Parathyroid adenoma (tissue), 2 donors: Measurements from ENCODE around the gene LARP4.
"Not testable (repeated sequence)": the region's sequence is repeated elsewhere in the genome, so short reads cannot be mapped to it uniquely, and the experiment has no call there.

Experiments
- H2AFZ ChIP-seq: fragments of 300-600 bp; sonication (generic); one replicate; pipeline ENCODE4 v1.7.0; 2017; ENCODE audit warnings: antibody characterized with exemption, mild to moderate bottlenecking
- H3K27ac ChIP-seq: fragments of 300-600 bp; sonication (generic); one replicate; pipeline ENCODE4 v1.7.0; 2017
- H3K27me3 ChIP-seq: fragments of 300-600 bp; sonication (generic); one replicate; pipeline ENCODE4 v1.7.0; 2017; ENCODE audit warnings: low read length; ENCODE audit not compliant: control insufficient read depth, insufficient read depth
- H3K36me3 ChIP-seq: fragments of 300-600 bp; sonication (generic); one replicate; pipeline ENCODE4 v1.7.0; 2017; ENCODE audit warnings: low read length; ENCODE audit not compliant: control insufficient read depth, insufficient read depth
- H3K4me1 ChIP-seq: fragments of 300-600 bp; sonication (generic); one replicate; pipeline ENCODE4 v1.7.0; 2017; ENCODE audit warnings: control low read depth
- H3K4me2 ChIP-seq: fragments of 300-600 bp; sonication (generic); one replicate; pipeline ENCODE4 v1.7.0; 2017; ENCODE audit warnings: low read length
- H3K4me3 ChIP-seq: fragments of 300-600 bp; sonication (generic); one replicate; pipeline ENCODE4 v1.7.0; 2017; ENCODE audit warnings: low read depth, low read length
- H3K79me2 ChIP-seq: fragments of 300-600 bp; sonication (generic); one replicate; pipeline ENCODE4 v1.7.0; 2017; ENCODE audit warnings: control low read depth
- H3K9ac ChIP-seq: fragments of 300-600 bp; sonication (generic); one replicate; pipeline ENCODE4 v1.7.0; 2017; ENCODE audit warnings: mild to moderate bottlenecking
- H3K9me3 ChIP-seq: fragments of 300-600 bp; sonication (generic); one replicate; pipeline ENCODE4 v1.7.0; 2017; ENCODE audit warnings: low read length; ENCODE audit not compliant: control insufficient read depth
- CTCF ChIP-seq: fragments of 300-600 bp; sonication (generic); IDR thresholded peaks from one replicate; pipeline ENCODE4 v1.7.0; 2017; ENCODE audit warnings: antibody characterized with exemption, mild to moderate bottlenecking
- donor health status: primary hyperparathyroidism.

Gene LARP4

DNA sequence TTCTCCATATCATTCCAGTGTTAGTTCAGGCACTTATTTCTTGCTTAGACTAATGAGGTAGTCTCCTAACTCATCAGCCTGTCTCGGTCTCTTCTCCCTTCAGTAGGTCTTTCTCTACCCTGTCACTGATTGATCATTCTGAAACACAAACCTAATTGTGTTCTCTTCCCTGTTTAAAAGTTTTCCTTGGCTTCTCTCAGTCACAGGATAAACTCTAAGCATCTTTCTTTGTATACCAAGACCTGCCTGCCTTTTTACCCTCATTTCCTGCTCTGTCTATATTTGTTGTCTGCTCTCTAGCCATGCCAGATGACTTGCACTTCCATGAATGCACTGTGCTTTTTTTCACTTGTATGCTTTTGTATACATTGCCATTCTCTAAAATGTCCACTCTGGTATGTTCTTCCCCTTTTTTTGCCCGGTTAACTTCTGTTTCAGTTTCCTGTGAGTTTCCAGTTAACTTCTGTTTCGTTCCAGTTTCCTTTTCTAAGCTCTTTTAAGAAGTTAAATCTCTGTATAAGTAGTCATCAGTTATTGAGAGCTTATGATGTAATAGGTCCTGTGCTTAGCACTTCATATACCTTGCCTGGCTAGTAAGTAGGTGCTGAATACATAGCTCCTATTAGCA lies 116.8 kb downstream of the LARP4 start:
- Histone ChIP-seq H3K79me2 (peaks cover 37% of the 10 kb centered on the region), H3K4me1 (peaks cover 11% of the 10 kb centered on the region), H3K4me2 (no peak overlapping the region), H2AFZ (no peak overlapping the region), H3K27me3 (no peaks in the 10 kb centered on the region), H3K36me3 (no peaks in the 10 kb centered on the region), H3K27ac (no peak overlapping the region), H3K9me3 (no peaks in the 10 kb centered on the region), H3K4me3 (no peak overlapping the region), H3K9ac (no peak overlapping the region)
- no peak for TF ChIP-seq CTCF

DNA sequence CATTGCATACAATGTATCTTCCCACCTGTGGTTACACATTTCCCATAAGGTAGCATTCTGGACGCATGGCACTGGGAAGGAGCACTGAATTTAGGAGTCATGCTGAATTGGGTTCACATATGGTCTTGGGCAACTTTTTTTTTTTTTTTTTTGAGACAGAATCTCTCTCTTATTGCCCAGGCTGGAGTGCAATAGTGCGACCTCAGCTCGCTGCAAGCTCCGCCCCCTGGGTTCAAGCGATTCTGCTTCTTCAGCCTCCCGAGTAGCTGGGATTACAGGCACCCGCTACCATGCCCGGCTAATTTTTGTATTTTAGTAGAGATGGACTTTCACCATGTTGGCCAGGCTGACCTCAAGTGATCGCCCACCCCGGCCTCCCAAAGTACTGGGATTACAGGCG lies 117.4 kb downstream of the LARP4 start:
- Histone ChIP-seq H2AFZ (no peak overlapping the region), H3K9me3 (no peaks in the 10 kb centered on the region), H3K27me3 (no peaks in the 10 kb centered on the region), H3K27ac (no peak overlapping the region), H3K4me3 (no peak overlapping the region), H3K79me2 (peaks cover 32% of the 10 kb centered on the region), H3K36me3 (no peaks in the 10 kb centered on the region), H3K9ac (no peak overlapping the region), H3K4me1 (peaks cover 11% of the 10 kb centered on the region), H3K4me2 (no peak overlapping the region)
- no peak for TF ChIP-seq CTCF

- Histone ChIP-seq H3K4me2 (no peak overlapping the region), H3K4me1 (peaks cover 10% of the 10 kb centered on the region), H2AFZ (no peak overlapping the region), H3K9ac (no peak overlapping the region), H3K27me3 (no peaks in the 10 kb centered on the region), H3K27ac (no peak overlapping the region), H3K4me3 (no peak overlapping the region), H3K79me2 (peaks cover 23% of the 10 kb centered on the region), H3K9me3 (no peaks in the 10 kb centered on the region), H3K36me3 (no peaks in the 10 kb centered on the region)
- TF ChIP-seq CTCF: no peak
Observed at GRCh38 chr12:50519353-50519752, 118.7 kb downstream of the LARP4 start.

GRCh38 chr12:50520416-50521207 lies 119.9 kb downstream of the LARP4 start:
- peak overlapping the region; percentile 21 for H3K27ac ChIP-seq
- no peak for TF ChIP-seq CTCF
- H3K4me1 ChIP-seq: peaks cover 3% of the 10 kb centered on the region

DNA sequence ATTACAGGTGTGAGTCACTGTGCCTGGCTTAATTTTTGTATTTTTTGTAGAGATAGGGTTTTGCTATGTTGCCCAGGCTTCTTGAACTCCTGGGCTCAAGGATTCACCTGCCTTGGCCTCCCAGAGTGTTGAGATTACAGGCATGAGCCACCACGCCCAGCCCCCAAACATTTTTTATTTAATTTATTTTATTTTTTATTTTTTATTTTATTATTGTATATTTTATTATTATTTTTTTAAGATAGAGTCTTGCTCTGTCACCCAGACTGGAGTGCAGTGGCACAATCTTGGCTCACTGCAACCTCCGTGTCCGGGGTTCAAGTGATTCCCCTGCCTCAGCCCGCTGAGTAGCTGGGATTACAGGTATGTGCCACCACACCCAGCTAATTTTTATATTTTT lies 121.1 kb downstream of the LARP4 start:
- not testable (repeated sequence) for H3K4me1 ChIP-seq, H3K9me3 ChIP-seq, H3K4me3 ChIP-seq, H2AFZ ChIP-seq, H3K27me3 ChIP-seq, H3K27ac ChIP-seq, H3K4me2 ChIP-seq, H3K36me3 ChIP-seq, H3K9ac ChIP-seq
- peaks cover 13% of the 10 kb centered on the region for H3K79me2 ChIP-seq

More at GRCh38 chr12:50520416-50521207, 119.9 kb downstream of the LARP4 start:
- Histone ChIP-seq H3K4me2 (peak overlapping the region; percentile 28), H3K36me3 (no peaks in the 10 kb centered on the region), H3K9me3 (no peaks in the 10 kb centered on the region), H2AFZ (no peak overlapping the region), H3K79me2 (peaks cover 21% of the 10 kb centered on the region), H3K27me3 (no peaks in the 10 kb centered on the region), H3K4me3 (no peak overlapping the region), H3K9ac (no peak overlapping the region)
